Measurements from ENCODE around the gene KIF13A. TPM values are rescaled to one million over a fixed set of nuclear protein-coding genes. Genes with fewer than 3 reads are reported as not detected.

Gene KIF13A
- total RNA-seq, 1 donor from 2014 or later: 38.4 TPM

Other genes starting within 250 kb of the KIF13A start
- 0.29 TPM in 1 of 2 replicates, not detected in the other for gene NHLRC1, start 135.0 kb upstream of the KIF13A start, total RNA-seq
- 10.5 and 11.7 TPM in 2 replicates for gene TPMT, start 167.4 kb upstream of the KIF13A start, total RNA-seq
- 16.5 and 19.0 TPM in 2 replicates for gene KDM1B, start 167.8 kb upstream of the KIF13A start, total RNA-seq